NCI-H1105 treated with DMSO at 0.1 percent for 48 hours (cell line): Measurements from ENCODE around the gene USH2A.

ENCODE experiments used
- DNase-seq: peaks from one replicate; lab custom pipeline; 2025; lab: John Stamatoyannopoulos, UW

Gene USH2A

DNA sequence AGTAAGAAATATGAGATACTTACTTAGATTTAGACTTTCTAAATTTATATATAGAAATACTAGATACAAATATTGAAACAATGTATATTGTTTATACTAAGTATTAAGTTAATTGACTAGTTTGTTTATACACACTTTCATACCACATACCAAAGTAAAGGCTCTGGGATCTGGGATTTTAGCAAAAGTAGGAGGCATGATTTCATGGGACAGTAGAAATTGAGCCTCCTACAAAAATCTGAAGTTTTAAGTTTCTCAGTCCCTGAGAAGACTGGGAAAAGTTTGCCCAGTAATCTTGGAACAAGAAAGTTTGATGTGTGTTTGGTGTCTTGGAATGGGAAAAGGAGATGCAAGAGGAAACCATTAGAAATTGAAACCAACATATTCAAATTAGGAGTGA lies 825.3 kb downstream of the USH2A start:
- DNase-seq = no peak

DNA sequence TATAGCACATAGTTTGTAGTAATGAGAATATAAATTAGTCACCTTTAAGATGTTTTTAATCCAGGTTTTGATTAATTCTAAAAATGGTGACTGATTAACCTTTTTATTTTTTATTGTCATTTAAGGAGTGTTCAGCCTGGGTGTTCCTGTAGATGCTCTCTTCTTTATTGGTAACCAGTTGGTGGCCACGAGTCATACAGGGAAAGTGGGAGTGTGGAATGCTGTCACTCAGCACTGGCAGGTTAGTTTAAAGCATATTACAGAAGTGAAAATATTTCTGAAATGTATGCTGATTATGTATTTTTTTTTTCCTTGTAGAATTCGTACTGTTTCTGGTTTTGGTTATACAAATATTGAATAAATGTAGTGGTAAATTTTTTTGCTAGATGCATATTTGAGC lies 828.0 kb downstream of the USH2A start:
- DNase-seq = no peak

DNA sequence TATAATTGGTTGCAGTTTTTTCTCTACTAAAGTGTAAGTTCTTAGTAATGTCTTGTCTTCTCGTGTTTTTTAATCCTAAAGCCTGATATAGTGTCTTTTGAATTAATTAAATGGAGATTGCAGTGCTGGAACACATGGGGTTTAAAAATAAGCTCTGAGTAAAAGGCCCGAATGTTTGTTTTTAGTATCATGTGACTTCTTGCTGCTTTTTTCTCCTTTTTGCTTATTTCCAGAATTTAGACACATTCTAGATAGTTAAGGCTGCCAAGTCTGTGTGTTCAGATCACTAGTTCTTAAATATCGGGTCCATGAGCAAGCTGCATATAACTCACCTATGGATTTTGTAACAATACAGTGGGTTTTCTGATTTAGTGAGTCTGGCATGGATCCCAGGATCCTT lies 828.6 kb downstream of the USH2A start:
- no peak for DNase-seq

- DNase-seq = no peak
Measured at GRCh38 chr1:215590779-215591491, 832.3 kb downstream of the USH2A start.

GRCh38 chr1:215589650-215590435 lies 833.4 kb downstream of the USH2A start:
- no peak for DNase-seq

DNA sequence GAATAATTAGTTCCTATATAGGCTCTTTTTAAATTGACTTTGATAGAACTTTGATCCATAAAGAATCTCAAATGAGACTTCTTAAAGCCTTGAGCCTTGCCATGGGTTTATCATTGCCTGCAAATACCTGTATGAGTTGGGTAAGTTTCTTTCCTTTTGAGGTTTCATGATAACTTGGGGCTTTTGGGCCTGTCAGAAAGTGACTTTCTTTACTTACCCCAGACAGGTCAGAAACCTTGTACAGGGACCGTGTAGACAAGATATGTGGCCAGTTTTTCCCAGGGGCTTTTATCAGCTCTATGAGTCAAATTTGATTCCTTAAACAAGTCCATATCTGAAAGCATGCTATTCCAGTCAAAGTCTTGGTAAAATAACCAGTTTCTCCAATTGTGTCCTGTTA lies 838.9 kb downstream of the USH2A start:
- no peak for DNase-seq

GRCh38 chr1:215583185-215583749 lies 840.0 kb downstream of the USH2A start:
- no peak for DNase-seq

- no peak for DNase-seq
Measured at GRCh38 chr1:215581896-215582295, 841.4 kb downstream of the USH2A start.
